Measurements from ENCODE around the gene GALNT12.

GALNT12 gene, protein sequence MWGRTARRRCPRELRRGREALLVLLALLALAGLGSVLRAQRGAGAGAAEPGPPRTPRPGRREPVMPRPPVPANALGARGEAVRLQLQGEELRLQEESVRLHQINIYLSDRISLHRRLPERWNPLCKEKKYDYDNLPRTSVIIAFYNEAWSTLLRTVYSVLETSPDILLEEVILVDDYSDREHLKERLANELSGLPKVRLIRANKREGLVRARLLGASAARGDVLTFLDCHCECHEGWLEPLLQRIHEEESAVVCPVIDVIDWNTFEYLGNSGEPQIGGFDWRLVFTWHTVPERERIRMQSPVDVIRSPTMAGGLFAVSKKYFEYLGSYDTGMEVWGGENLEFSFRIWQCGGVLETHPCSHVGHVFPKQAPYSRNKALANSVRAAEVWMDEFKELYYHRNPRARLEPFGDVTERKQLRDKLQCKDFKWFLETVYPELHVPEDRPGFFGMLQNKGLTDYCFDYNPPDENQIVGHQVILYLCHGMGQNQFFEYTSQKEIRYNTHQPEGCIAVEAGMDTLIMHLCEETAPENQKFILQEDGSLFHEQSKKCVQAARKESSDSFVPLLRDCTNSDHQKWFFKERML

DNA sequence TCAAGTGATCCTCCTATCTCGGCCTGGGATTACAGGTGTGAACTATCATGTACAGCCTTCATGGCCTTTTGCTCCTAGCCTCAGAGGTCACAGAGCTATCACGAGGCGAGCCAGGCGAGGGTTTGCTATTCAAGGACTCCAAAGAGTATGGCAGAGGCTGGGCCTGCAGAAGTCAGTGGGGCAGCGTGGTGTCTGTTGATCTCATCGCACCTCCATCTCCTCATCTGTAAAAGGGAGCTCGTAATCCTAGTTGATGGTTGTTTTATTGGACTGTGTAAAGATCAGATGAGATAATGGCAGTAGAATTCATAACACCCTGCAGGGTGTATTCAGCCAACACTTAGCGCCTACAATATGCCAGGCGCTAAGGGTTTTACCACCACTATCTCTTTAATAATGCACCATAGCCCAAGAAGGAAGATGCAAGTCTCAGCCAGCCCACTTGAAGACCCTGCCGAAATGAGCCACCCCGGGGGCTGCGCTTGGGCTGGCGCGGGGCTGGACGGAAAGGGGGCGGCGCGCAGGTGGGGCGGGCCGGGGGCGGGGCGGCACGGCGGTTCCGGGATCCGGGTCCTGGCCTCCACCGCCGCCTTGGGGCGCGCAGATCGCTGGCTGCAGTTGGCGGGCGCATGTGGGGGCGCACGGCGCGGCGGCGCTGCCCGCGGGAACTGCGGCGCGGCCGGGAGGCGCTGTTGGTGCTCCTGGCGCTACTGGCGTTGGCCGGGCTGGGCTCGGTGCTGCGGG, at the start of gene GALNT12:
Gene GALNT12 (plus strand): TSS at position 601 of the 744 bp plus-strand sequence. CDS start 29 bp downstream, at position 630.
- FAIRE-seq, result no peak

DNA sequence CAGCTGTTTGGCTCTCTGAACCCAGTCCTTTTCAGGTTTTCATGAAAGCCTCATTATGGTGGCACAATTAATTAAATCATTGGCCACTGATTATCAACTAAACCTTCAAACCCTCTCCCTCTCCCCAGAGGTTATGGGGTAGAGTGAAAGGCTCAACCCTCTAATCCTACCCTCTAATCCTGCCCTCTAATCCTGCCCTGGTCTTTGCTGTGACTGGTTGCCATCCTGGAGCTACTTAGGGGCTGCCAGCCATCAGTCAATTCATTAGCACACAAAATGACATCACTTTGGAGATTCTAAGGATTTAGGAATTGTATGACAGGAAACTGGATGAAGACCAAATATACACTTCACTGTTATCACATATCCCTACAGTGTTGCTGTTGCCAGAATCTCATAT, 47.2 kb upstream of the GALNT12 start:
- FAIRE-seq, result no peak

DNA sequence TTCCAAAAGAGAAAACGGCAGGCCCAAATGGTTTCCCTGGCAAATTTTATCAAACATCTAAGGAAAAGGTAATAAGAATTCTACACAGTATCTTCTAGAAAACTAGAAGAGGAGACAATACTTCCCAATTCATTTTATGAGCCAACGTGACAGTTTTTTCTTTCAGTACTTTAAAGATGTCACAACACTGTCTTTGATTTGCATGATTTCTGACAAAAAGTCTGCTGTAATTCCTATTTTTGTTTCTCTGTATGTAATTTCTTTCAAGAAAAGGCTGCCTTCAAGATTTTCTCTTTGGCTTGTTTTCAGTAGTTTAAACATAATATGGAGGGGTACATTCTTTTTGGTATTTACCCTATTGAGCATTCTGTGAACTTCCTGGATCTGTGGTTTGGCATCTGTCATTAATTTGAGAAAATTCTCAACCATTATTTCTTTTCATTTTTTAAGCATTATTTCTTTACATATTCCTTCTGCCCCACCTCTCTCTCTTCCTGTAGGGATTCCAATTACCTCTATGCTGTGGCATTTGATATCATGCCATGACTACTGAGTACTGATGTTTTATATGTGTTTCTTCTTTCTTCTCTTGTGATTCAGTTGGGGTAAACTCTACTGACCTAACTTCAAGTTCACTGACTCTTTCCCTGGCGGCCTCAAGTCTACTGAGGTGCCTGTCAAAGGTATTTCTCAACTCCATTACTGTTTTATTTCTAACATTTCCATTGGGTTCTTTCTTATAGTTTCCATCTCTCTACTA, 43.3 kb upstream of the GALNT12 start:
- no peak for FAIRE-seq

DNA sequence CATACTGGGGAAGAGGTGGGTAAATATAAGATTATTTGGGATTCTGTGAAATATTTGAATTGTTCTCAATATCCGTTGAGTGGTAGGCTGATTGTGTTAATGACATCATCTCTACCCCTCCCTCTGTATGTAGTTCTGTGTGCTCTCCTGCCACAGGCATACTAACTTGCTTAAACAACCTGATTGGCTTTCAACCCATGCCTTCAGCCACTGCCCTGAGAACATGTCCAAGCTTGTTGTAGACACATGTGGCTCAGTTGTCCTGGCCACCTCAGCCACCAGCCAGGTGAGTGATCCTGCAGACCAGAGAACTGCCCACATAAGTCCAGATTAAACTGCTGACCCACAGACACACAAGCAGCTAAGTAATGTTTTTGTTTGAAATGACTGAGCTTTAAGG, 42.2 kb upstream of the GALNT12 start:
- no peak for FAIRE-seq

DNA sequence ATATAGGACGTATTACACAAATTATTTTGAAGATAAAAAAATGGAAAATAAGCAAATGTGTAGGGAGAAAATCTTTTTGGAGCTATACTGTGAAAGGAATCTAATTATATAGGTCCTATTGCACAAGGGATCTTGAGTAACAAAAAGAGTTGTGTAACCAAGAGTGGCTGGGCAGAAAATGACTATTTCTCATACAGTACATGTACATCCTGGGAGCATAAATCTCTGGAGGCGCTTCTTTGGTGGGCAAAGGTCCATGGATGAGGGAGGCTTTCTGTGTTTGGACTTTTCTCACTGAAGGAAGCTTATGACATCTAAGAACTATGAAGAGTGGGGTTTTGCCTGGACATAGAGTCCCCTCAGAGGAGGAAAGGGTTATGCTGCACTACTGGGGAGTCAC, 40.9 kb upstream of the GALNT12 start:
- FAIRE-seq, result no peak

DNA sequence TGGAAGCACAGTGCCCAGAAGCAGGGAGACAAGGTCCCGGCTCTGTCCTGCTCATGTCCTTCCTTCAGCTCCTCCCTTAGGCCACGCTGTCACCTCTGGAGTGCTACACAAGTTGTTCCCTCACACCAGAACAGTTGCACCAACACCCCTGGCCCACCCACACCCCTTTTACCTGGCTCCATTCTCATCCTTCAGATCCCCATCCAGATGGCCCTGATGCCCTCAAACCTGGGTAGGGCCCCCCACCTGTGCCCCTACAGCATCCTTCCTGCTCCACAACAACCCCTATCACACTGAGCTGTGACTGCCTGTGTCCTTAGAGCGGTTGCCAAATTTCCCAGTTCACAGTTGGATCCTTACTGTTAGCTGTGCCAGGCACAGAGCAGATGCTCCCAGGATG, 40.3 kb upstream of the GALNT12 start:
- no peak for FAIRE-seq

DNA sequence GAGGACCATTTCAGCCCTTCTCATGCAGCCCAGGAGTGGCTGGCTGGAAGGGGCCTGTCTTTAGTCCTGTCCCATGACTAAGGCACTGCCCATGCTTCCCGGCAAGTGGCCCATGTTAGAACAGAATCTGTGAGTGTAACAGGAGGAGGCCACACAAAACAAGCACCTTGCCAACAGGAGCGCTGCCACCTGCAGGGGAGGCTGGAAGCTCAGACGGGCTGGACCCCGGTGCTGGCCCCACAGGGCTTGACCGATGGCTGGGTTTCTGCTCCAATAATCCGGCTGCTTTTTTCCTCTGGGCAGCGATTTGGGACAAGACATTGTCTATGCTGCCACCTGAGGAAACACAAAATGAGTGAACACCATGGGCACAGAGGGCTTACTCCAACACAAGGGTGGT, 39.6 kb upstream of the GALNT12 start:
- FAIRE-seq, result no peak

DNA sequence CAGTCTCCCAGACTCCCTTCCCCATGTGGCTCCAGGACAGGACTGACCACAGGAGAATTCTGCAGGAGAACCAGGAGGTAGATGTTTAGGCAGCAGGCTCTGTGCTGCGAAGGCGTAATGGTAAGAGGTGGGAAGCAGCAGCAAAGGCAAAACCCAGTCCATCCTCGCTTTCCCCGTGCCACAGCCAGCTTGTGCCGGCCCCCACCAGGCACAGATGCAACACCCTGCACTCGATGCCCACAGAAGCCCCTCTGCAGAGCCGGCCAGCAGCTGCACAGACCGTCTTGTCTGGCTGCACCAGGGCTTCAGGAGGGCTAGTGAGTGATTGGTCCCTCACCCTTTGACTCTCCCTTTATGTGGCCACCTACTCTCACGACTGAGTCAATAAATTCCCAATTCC, 39.1 kb upstream of the GALNT12 start:
- no peak for FAIRE-seq

DNA sequence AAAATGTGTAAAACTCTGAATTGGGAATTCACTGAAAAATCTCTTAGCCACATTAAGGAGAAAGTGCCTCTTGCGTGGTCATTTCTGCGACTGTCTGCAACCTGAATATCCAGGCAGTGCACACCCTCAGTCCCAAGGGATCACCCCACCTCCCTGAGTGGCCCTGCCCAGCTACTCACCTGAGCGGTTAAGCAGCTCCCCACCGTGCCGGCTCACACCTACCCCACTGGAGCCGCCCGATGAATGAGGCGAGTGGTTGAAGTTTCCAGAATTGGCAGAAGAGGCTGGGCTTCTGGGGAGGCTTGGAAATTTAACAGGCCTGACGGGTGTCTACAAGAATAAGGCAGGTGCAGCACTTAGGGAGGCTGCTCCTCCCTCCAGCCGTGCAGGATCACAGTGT, 36.8 kb upstream of the GALNT12 start:
- FAIRE-seq, result no peak

DNA sequence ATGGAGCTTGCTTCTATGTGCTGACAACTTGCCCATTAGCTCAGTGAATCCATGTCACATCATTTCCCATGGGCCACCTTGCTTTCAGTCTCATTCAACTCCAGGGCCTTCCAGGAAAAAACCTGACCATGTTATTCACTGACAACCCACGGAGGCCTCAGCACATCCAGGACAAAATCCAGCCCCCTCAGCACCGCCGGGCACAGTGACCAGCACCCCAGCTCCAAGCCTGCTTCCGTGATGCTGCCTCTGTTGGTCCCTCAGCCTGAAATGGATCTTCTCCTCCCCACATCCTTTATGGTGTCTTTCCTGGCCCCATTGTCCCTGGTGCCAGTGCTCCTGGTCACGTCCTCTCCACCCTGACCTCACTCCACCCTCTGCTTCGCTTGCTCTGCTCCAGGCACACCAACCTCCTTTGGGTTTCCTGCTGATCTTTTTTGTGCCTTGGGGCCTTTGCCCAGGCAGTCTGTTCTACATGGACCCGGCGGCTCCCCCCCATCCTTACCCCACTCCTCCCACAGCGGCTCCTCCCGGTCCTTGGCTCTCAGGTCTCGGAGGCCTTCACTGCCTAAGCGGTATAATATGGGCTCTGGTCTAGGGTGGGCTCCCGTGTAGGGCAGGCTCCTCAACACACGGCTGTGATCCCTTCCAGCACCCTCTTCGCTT, 36.1 kb upstream of the GALNT12 start:
- FAIRE-seq, result no peak

DNA sequence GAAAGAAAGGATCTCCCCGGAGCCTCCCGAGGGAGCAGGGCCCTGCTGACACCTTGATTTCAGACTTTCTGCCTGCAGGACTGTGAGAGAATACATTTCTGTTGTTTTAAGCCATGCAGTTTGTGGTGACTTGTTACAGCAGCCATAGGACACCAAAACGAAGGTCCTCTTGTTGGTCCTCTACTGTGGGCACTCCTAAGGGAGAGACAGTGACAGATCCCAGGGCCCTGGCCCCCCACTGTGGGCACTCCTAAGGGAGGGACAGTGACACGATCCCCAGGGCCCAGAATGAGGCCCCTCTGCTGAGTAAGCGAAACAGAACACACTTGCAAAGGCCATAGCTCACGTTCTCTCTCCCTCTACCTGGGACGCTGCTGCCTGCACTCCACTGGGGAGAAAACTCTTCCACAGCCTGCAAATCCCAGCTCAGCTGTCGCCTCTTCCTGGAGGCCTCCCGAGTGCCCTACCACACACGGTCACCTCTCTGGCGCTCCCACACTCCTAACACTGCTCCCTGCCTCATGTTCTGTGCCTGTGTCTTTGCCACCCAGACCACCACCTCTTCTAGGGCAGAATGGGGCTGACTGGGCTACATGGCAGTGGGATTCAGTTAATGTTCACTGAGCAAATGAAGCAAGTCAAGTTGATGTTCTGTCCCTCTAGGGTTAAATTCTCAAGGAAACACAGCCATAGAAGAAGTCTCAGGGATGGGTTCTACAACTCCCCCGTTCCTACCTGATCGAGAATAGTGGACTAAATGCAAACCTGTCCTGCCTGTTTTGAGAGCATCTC, 34.9 kb upstream of the GALNT12 start:
- no peak for FAIRE-seq

DNA sequence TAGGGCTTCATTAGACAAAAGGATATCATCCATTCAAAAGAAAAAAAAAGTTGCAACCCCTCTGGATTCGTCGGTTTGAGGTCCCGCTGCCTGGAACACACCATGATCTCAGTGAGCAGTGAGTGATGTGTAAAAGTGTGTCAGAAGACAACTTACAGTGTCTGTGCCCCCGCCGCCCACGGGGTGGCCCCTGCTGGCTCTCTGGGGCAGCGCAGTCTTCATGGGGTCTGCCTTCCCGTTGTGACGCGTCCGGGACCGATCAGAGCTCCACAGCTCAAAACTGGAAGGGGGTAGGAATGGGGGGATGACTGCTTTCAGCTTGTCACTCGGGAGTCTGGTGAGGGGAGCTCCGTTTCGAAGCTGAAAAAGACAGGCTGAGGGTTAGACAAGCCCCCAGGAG, 33.7 kb upstream of the GALNT12 start:
- FAIRE-seq, result no peak

DNA sequence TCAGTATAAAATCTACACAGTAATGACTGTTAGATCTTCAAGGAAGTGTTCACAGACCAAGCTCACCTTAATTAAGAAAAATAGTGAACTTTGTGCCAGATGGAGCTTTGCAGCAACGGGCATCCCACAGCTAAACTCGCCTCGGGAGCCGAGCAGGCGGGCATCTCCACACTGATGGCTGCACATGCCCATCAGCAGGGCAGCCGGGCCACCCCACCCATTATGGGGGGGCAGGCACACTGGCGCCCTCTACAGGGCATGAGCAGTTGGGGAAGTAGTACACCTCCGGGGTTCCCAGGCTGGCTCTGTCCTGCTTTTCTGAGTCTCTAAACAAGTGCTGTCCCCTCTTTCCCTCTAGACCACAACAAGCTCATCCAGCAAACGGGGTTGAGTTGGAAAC, 32.7 kb upstream of the GALNT12 start:
- FAIRE-seq, result no peak

DNA sequence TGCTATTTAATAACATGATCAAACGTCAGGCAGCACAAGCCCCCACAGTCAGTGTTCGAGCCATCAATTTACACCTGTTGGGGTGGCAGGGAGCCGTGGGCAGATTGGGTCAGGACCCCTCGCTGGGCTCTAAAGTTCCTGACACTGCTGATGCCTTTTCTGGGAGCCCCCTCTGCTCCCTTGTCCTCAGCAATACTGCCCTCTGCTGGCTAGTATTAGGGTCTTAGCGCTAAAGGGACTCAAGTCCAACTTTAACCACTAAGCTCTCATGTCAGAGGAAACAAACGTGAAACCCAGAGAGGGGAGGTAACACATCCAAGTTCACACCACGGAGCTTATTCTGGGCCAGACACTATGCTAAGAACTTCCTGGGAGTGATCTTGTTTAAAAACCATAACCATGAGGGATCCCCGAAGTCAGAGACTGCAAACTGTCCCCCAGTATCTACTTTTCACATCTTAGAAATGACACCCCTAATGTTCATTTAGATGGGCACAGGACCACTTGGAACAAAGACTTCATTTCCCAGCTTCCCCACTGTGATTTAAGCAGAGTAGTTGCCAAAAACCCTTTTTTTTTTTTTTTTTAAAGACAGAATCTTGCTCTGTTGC, 31.5 kb upstream of the GALNT12 start:
- peak; percentile 27 for FAIRE-seq

DNA sequence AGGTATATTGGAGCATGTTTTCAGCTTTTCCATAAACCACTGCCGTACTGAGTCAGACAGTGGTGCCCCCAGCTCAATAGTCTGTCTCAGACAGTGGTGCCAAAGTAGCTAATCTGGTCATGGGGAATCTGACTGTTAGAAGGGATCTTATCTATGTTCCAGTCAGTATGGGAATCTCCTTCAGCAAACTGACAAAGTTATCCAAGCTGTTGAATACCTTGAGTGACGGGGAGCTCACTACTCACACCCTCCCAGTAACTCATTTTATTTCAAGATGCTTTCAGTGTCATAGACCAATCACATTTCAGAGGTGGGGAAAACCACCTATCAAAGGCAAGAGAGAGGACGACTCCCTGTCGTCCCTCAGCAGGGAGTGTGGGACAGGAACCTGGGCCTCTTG, 29.9 kb upstream of the GALNT12 start:
- no peak for FAIRE-seq

DNA sequence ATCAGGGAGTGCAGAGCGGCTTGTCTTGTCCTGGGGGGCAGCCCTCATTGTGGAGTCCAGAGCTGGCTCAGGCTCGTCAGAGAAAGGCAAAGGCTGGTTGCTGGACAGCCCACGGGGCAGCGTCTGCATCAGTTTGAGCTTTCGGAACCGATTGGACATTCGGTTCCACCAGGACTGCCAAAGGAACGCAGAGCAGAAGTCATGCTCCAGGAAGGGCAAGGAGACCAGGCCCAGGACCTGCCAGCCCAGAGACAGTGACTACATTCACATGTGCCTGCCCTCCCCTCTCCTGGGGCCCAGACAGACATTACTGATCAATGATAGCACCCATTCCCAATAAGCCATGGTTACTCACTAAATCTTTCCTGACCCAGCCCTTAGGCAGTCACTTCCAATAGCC, 29.2 kb upstream of the GALNT12 start:
- FAIRE-seq, result no peak

DNA sequence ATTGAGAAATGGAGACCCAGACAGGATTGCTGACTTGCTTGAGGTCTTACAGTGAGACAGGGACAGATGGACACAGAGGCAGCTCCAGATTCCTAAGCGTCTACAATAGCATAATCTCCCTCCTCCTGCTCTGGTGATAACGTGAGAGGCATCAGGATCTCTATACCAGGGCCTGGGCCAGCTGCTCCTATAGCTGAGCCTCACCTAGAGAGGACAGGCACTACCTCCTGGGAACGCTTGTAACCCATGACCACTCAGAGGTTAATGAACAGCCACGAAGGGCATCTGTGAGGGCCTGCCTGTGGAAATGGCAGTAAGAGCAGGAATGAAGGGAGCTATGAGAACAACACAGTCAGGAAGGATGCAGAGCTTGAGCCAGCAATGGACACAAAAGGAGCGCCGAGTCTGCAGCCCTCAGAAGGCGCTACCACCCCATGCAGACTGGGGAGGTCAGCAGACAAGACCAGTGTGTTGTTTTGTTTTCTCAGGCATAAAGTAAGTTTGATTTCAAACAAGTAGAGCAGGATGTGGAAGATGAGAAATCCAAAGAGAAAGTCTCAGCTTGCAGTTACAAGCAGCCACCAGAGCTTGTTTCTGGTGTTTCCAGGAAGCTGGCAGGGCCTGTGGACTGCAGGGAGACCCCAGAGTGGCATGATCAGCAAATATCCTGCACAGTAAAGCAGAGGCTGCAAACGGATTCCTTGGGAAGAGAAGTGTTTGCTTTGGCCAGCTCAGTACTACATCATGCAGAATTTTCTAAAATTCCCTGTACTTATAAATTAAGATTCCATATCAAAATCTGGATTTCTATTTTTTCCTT, 28.5 kb upstream of the GALNT12 start:
- FAIRE-seq, result no peak

DNA sequence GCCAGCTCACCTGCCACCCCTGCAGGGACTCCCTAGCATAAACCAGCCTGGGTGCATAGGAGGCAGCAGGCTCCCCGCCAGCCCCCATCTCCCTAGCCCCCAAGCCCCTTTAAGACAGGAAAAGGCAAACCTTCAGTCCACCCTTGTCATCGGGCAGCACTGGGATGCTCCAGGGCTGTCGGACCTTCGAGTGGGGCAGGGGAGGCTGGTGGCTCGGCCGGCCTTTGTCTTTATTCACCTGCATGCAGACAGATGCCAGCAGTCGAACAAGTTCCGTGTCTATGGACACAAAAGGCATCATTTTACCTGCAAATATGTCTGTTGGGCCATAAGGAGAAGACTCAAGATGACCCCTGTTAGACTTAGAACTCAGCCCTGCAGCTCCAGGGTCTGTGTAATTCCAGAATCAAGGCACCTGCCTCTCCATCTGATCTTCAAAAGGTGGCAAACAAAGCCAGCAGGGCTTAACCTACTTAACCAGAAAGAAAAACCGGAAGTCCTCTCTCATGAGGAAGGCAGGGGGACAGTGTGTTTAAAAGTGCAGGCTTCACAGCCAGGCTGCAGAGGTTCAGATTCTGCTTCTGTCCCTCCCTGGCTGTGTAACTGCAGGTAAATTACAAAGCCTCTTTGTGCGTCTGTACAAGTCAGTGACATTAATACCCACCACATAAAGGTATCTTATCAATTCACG, 27.3 kb upstream of the GALNT12 start:
- no peak for FAIRE-seq

DNA sequence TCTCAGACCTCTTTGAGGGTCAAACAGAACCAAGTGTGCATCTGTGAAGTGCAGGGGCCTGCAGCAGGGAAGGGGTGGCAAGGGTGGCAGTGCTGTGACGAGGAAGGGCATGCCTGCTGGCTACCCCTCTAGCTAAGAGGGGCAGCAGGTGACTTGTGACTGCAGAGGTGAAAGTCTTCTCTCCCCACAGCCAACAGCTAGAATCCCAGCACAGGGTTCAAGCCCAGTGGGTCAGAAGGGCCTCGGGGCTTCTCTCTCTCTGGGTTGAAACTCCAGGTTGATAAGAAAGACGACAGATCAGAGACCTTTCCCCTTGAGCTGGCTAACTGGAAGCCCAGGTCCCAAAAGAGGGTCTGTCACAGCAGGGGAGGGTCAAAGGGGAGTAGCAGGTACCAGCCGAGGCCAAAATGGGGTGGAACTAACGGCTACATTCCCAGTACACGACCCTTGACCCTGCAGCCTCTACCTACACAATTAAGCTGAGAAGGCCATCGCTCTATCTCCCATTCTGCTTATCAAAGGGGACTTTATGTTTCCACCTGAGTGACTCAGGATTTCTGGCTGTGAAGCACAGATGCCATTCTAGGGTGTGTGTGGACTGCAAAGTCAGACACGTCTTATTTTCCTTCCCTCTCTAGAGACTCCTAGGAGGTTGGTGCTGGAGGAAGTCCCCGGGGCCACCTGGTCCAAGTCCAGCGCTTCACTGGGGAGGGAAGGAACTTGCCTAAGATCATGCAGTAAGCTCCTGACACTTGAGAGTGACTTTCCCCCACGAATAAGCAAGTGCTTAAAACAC, 25.7 kb upstream of the GALNT12 start:
- no peak for FAIRE-seq

Data from islet of Langerhans (tissue), 1 donor.